ENCODE results near the gene SORCS2.

SORCS2 gene

GRCh38 chr4:7677799-7678301 is 485.5 kb downstream of the SORCS2 start:
- H4K20me1 ChIP-seq (ENCODE audit: control insufficient read depth, insufficient read depth, low read depth, low read length), result no peaks in the 10 kb centered on the region
- no peaks in the 10 kb centered on the region for H3K36me3 ChIP-seq (ENCODE audit: control insufficient read depth, low read length)
- H3K79me2 ChIP-seq (ENCODE audit: control insufficient read depth, low read length), result no peaks in the 10 kb centered on the region
- no peak overlapping the region for H3K27ac ChIP-seq (ENCODE audit: low read depth, low read length)
- no peaks in the 10 kb centered on the region for H3K9me2 ChIP-seq (replicated peaks; ENCODE audit: control insufficient read depth, low read length)
- H3F3A ChIP-seq (ENCODE audit: control insufficient read depth, insufficient read depth), result no peaks in the 10 kb centered on the region
- TF ChIP-seq, protein P1, sequence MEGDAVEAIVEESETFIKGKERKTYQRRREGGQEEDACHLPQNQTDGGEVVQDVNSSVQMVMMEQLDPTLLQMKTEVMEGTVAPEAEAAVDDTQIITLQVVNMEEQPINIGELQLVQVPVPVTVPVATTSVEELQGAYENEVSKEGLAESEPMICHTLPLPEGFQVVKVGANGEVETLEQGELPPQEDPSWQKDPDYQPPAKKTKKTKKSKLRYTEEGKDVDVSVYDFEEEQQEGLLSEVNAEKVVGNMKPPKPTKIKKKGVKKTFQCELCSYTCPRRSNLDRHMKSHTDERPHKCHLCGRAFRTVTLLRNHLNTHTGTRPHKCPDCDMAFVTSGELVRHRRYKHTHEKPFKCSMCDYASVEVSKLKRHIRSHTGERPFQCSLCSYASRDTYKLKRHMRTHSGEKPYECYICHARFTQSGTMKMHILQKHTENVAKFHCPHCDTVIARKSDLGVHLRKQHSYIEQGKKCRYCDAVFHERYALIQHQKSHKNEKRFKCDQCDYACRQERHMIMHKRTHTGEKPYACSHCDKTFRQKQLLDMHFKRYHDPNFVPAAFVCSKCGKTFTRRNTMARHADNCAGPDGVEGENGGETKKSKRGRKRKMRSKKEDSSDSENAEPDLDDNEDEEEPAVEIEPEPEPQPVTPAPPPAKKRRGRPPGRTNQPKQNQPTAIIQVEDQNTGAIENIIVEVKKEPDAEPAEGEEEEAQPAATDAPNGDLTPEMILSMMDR (IDR thresholded peaks at IDR 0.05; ENCODE audit: low read depth, low read length, poor library complexity, severe bottlenecking), result no peak
- TF ChIP-seq EZH2phosphoT487 (IDR thresholded peaks at IDR 0.05; ENCODE audit: borderline replicate concordance, low read length), result no peak
- no peak overlapping the region for H3K4me3 ChIP-seq (ENCODE audit: low read length)
- no peak overlapping the region for H3K4me2 ChIP-seq (ENCODE audit: low read length)
- H3K4me1 ChIP-seq (ENCODE audit: control insufficient read depth, low read length), result no peaks in the 10 kb centered on the region
- H3K27me3 ChIP-seq (ENCODE audit: control insufficient read depth, low read length), result peaks cover 5% of the 10 kb centered on the region
- H3K9me3 ChIP-seq (ENCODE audit: control insufficient read depth, insufficient read depth, low read length), result no peaks in the 10 kb centered on the region

- H3K4me3 ChIP-seq (ENCODE audit: low read length), result no peak overlapping the region
- no peaks in the 10 kb centered on the region for H3F3A ChIP-seq (ENCODE audit: control insufficient read depth, insufficient read depth)
- TF ChIP-seq, protein P1 (IDR thresholded peaks at IDR 0.05; ENCODE audit: low read depth, low read length, poor library complexity, severe bottlenecking), result no peak
- TF ChIP-seq EZH2phosphoT487 (IDR thresholded peaks at IDR 0.05; ENCODE audit: borderline replicate concordance, low read length), result no peak
- no peaks in the 10 kb centered on the region for H3K36me3 ChIP-seq (ENCODE audit: control insufficient read depth, low read length)
- peaks cover 5% of the 10 kb centered on the region for H3K27me3 ChIP-seq (ENCODE audit: control insufficient read depth, low read length)
- H3K9me3 ChIP-seq (ENCODE audit: control insufficient read depth, insufficient read depth, low read length), result no peaks in the 10 kb centered on the region
- H3K79me2 ChIP-seq (ENCODE audit: control insufficient read depth, low read length), result no peaks in the 10 kb centered on the region
- no peak overlapping the region for H3K27ac ChIP-seq (ENCODE audit: low read depth, low read length)
- H4K20me1 ChIP-seq (ENCODE audit: control insufficient read depth, insufficient read depth, low read depth, low read length), result no peaks in the 10 kb centered on the region
- no peaks in the 10 kb centered on the region for H3K4me1 ChIP-seq (ENCODE audit: control insufficient read depth, low read length)
- H3K9me2 ChIP-seq (replicated peaks; ENCODE audit: control insufficient read depth, low read length), result no peaks in the 10 kb centered on the region
- H3K4me2 ChIP-seq (ENCODE audit: low read length), result no peak overlapping the region
Observed at GRCh38 chr4:7678318-7678852, 486.0 kb downstream of the SORCS2 start.

- Histone ChIP-seq H3K79me2 (ENCODE audit: control insufficient read depth, low read length) (no peaks in the 10 kb centered on the region), H3K4me3 (ENCODE audit: low read length) (no peak overlapping the region), H3K27ac (ENCODE audit: low read depth, low read length) (no peak overlapping the region), H3K4me1 (ENCODE audit: control insufficient read depth, low read length) (no peaks in the 10 kb centered on the region), H3K27me3 (ENCODE audit: control insufficient read depth, low read length) (peaks cover 5% of the 10 kb centered on the region), H3F3A (ENCODE audit: control insufficient read depth, insufficient read depth) (no peaks in the 10 kb centered on the region), H3K9me3 (ENCODE audit: control insufficient read depth, insufficient read depth, low read length) (no peaks in the 10 kb centered on the region), H3K36me3 (ENCODE audit: control insufficient read depth, low read length) (no peaks in the 10 kb centered on the region), H3K9me2 (replicated peaks; ENCODE audit: control insufficient read depth, low read length) (no peaks in the 10 kb centered on the region), H3K4me2 (ENCODE audit: low read length) (no peak overlapping the region), H4K20me1 (ENCODE audit: control insufficient read depth, insufficient read depth, low read depth, low read length) (no peaks in the 10 kb centered on the region)
- TF ChIP-seq EZH2phosphoT487 (IDR thresholded peaks at IDR 0.05; ENCODE audit: borderline replicate concordance, low read length), result no peak
- TF ChIP-seq, protein P1 (IDR thresholded peaks at IDR 0.05; ENCODE audit: low read depth, low read length, poor library complexity, severe bottlenecking), result no peak
Observed at GRCh38 chr4:7679406-7680040, 487.2 kb downstream of the SORCS2 start.

Measured in DOHH2 (cell line).